Liver (tissue), 9 donors: Measurements from ENCODE around the gene RCOR2. TPM values are rescaled to one million over a fixed set of nuclear protein-coding genes. Genes with fewer than 3 reads are reported as not detected.
"Not testable (repeated sequence)": the region's sequence is repeated elsewhere in the genome, so short reads cannot be mapped to it uniquely, and the experiment has no call there.

ENCODE experiments used
- DNase-seq: peaks from one replicate; pipeline ENCODE4 v3.0.0-alpha.2; 2017; ENCODE audit warnings: low spot score
- H3K27ac ChIP-seq, 2 donors: one replicate each; pipeline ENCODE4 v1.7.0; 2013; ENCODE audit warnings: inconsistent platforms in 2 of 2, low read length in 2 of 2, control low read depth in 1 of 2, low read depth in 1 of 2, mild to moderate bottlenecking in 1 of 2
- H3K27me3 ChIP-seq, 4 donors: one replicate each; pipeline versions ENCODE4 v1.6.1 to v1.7.0; 2013; ENCODE audit warnings: low read length in 3 of 4, inconsistent platforms in 1 of 4, mild to moderate bottlenecking in 1 of 4, moderate library complexity in 1 of 4; ENCODE audit not compliant: control insufficient read depth in 4 of 4, insufficient read depth in 4 of 4
- H3K36me3 ChIP-seq, 4 donors: one replicate each; pipeline versions ENCODE4 v1.6.1 to v1.7.0; 2013; ENCODE audit warnings: low read length in 3 of 4, mild to moderate bottlenecking in 3 of 4, low read depth in 1 of 4, moderate library complexity in 1 of 4; ENCODE audit not compliant: control insufficient read depth in 4 of 4, insufficient read depth in 3 of 4
- H3K4me1 ChIP-seq, 4 donors: one replicate each; pipeline versions ENCODE4 v1.6.1 to v1.7.0; 2013; ENCODE audit warnings: low read length in 3 of 4, mild to moderate bottlenecking in 3 of 4, moderate library complexity in 1 of 4; ENCODE audit not compliant: control insufficient read depth in 4 of 4, insufficient read depth in 4 of 4
- H3K4me3 ChIP-seq, 3 donors: one replicate each; pipeline versions ENCODE4 v1.6.1 to v1.7.0; 2013; ENCODE audit warnings: low read length in 3 of 3, control low read depth in 1 of 3, low read depth in 1 of 3, mild to moderate bottlenecking in 1 of 3
- H3K9ac ChIP-seq, 2 donors: one replicate each; pipeline ENCODE4 v1.7.0; 2013; ENCODE audit warnings: low read length in 2 of 2, mild to moderate bottlenecking in 2 of 2, moderate library complexity in 2 of 2, control low read depth in 1 of 2, low read depth in 1 of 2
- H3K9me3 ChIP-seq, 4 donors: one replicate each; pipeline versions ENCODE4 v1.6.1 to v1.7.0; 2013; ENCODE audit warnings: low read length in 3 of 4; ENCODE audit not compliant: control insufficient read depth in 4 of 4
- EGR1 ChIP-seq, 2 donors: IDR thresholded peaks; 2 replicates each; pipeline ENCODE4 v1.6.1; 2016 to 2018; ENCODE audit warnings: antibody characterized with exemption in 2 of 2, low read depth in 2 of 2
- FOXA1 ChIP-seq: IDR thresholded peaks from 2 replicates; pipeline ENCODE4 v1.6.1; 2016; ENCODE audit warnings: antibody characterized with exemption
- FOXA2 ChIP-seq: IDR thresholded peaks from 2 replicates; pipeline ENCODE4 v1.6.1; 2016; ENCODE audit warnings: antibody characterized with exemption
- GABPA ChIP-seq, 2 donors: IDR thresholded peaks in 1 of 2; conservative IDR thresholded peaks in 1 of 2; 2 replicates each; pipeline ENCODE4 v1.6.1; 2016; ENCODE audit warnings: antibody characterized with exemption in 2 of 2, mild to moderate bottlenecking in 1 of 2, moderate library complexity in 1 of 2
- HNF4A ChIP-seq, 2 donors: conservative IDR thresholded peaks; 2 replicates each; pipeline ENCODE4 v1.6.1; 2016; ENCODE audit warnings: antibody characterized with exemption in 2 of 2, mild to moderate bottlenecking in 2 of 2
- HNF4G ChIP-seq: IDR thresholded peaks from 2 replicates; pipeline ENCODE4 v1.6.1; 2016; ENCODE audit warnings: antibody characterized with exemption
- JUND ChIP-seq, 2 donors: IDR thresholded peaks; 2 replicates each; pipeline ENCODE4 v1.6.1; 2016; ENCODE audit warnings: antibody characterized with exemption in 2 of 2
- NR2F2 ChIP-seq: IDR thresholded peaks from 2 replicates; pipeline ENCODE4 v1.6.1; 2016; ENCODE audit warnings: antibody characterized with exemption
- RAD21 ChIP-seq, 2 donors: IDR thresholded peaks; 2 replicates each; pipeline ENCODE4 v1.6.1; 2016; ENCODE audit warnings: antibody characterized with exemption in 2 of 2, mild to moderate bottlenecking in 2 of 2
- RXRA ChIP-seq, 2 donors: IDR thresholded peaks; 2 replicates each; pipeline ENCODE4 v1.6.1; 2017 to 2018; ENCODE audit warnings: antibody characterized with exemption in 2 of 2, mild to moderate bottlenecking in 1 of 2
- SP1 ChIP-seq: IDR thresholded peaks from 2 replicates; pipeline ENCODE4 v1.6.1; 2018; ENCODE audit warnings: antibody characterized with exemption, mild to moderate bottlenecking
- YY1 ChIP-seq: IDR thresholded peaks from 2 replicates; pipeline ENCODE4 v1.6.1; 2016; ENCODE audit warnings: antibody characterized with exemption, mild to moderate bottlenecking
- WGBS: extraction: QIAGEN DNeasy Blood & Tissue Kit; methylation state at CpG from one replicate; pipeline ENCODE4 v1.1.7; 2013; 5-methylcytosine and 5-hydroxymethylcytosine counted together
- polyA plus RNA-seq, 2 donors: library from polyadenylated mRNA; stranded (reverse) in 1 of 2; unstranded in 1 of 2; fragments of 200-250 nt in 1 of 2; fragments of >200 nt in 1 of 2; fragmentation: Nextera tagmentation in 1 of 2; extraction: Ambion mirVana in 1 of 2; gene quantifications; one replicate each; pipeline versions ENCODE4 v1.2.1 to v1.2.3, GENCODE V29; 2013 to 2015
- total RNA-seq, 2 donors: library from RNA; depleted of rRNA; stranded (reverse); fragments of >200 nt; gene quantifications; one replicate each; pipeline ENCODE4 v1.2.3, GENCODE V29; 2014
- TF ChIP-seq, protein P1 (sequence below): IDR thresholded peaks from 2 replicates; pipeline ENCODE4 v1.6.1; 2016; ENCODE audit warnings: antibody characterized with exemption
- TF ChIP-seq, protein P2 (sequence below): IDR thresholded peaks from 2 replicates; pipeline ENCODE4 v1.6.1; 2016; ENCODE audit warnings: antibody characterized with exemption, mild to moderate bottlenecking
- TF ChIP-seq, protein P3 (sequence below): IDR thresholded peaks from 2 replicates; pipeline ENCODE4 v1.6.1; 2016; ENCODE audit warnings: antibody characterized with exemption
- TF ChIP-seq, protein P4 (sequence below): fragments of 150-350 bp; IDR thresholded peaks from 2 replicates; pipeline ENCODE4 v1.5.1; 2017; ENCODE audit warnings: improper control_type of control experiment, low read depth, low read length; ENCODE audit not compliant: missing input control
- donor health status: healthy.
- donor health status: healthy.
- donor health status: healthy.
- donor health status: healthy.
- donor health status: healthy.

RCOR2 gene
- total and polyA plus RNA-seq, 4 donors: 0.05 to 0.19 TPM; not detected in 2

GRCh38 chr11:63963895-63964294, 46.9 kb upstream of the RCOR2 start:
- not testable (repeated sequence) for H3K4me1 ChIP-seq, H3K27me3 ChIP-seq, H3K9me3 ChIP-seq, H3K9ac ChIP-seq, H3K4me3 ChIP-seq, H3K36me3 ChIP-seq, H3K27ac ChIP-seq, DNase-seq
- WGBS: 89% methylated on average over 4 of the region's 4 CpGs

- TF ChIP-seq EGR1 (IDR thresholded peaks at IDR 0.05; ENCODE audit: low read depth in 2 of 2) (no peak), SP1 (no peak), RXRA (IDR thresholded peaks at IDR 0.05) (no peak), FOXA1 (no peak), FOXA2 (no peak)
- TF ChIP-seq, protein P1, sequence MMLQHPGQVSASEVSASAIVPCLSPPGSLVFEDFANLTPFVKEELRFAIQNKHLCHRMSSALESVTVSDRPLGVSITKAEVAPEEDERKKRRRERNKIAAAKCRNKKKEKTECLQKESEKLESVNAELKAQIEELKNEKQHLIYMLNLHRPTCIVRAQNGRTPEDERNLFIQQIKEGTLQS: no peak
- TF ChIP-seq, protein P2, sequence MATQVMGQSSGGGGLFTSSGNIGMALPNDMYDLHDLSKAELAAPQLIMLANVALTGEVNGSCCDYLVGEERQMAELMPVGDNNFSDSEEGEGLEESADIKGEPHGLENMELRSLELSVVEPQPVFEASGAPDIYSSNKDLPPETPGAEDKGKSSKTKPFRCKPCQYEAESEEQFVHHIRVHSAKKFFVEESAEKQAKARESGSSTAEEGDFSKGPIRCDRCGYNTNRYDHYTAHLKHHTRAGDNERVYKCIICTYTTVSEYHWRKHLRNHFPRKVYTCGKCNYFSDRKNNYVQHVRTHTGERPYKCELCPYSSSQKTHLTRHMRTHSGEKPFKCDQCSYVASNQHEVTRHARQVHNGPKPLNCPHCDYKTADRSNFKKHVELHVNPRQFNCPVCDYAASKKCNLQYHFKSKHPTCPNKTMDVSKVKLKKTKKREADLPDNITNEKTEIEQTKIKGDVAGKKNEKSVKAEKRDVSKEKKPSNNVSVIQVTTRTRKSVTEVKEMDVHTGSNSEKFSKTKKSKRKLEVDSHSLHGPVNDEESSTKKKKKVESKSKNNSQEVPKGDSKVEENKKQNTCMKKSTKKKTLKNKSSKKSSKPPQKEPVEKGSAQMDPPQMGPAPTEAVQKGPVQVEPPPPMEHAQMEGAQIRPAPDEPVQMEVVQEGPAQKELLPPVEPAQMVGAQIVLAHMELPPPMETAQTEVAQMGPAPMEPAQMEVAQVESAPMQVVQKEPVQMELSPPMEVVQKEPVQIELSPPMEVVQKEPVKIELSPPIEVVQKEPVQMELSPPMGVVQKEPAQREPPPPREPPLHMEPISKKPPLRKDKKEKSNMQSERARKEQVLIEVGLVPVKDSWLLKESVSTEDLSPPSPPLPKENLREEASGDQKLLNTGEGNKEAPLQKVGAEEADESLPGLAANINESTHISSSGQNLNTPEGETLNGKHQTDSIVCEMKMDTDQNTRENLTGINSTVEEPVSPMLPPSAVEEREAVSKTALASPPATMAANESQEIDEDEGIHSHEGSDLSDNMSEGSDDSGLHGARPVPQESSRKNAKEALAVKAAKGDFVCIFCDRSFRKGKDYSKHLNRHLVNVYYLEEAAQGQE: no peak
- H3K9ac ChIP-seq: no peak overlapping the region
- DNase-seq: no peak
- H3K36me3 ChIP-seq: peaks cover 0 to 3% (median 0%) of the 10 kb centered on the region in 4 donors
- no peak overlapping the region for H3K27ac ChIP-seq
- no peaks in the 10 kb centered on the region for H3K9me3 ChIP-seq
- 49% methylated on average over 19 of the region's 19 CpGs for WGBS
- no peaks in the 10 kb centered on the region for H3K27me3 ChIP-seq
- no peak overlapping the region for H3K4me3 ChIP-seq
- no peaks in the 10 kb centered on the region for H3K4me1 ChIP-seq
Measured at GRCh38 chr11:63961608-63962412, 44.8 kb upstream of the RCOR2 start.

- Histone ChIP-seq H3K27ac (no peak overlapping the region), H3K9ac (no peak overlapping the region), H3K36me3 (peaks cover 5 to 14% (median 9%) of the 10 kb centered on the region in 4 donors), H3K27me3 (no peaks in the 10 kb centered on the region), H3K4me3 (no peak overlapping the region), H3K9me3 (no peaks in the 10 kb centered on the region), H3K4me1 (no peaks in the 10 kb centered on the region)
- WGBS: 87% methylated on average over 5 of the region's 5 CpGs
- no peak for DNase-seq
- TF ChIP-seq, protein P3, sequence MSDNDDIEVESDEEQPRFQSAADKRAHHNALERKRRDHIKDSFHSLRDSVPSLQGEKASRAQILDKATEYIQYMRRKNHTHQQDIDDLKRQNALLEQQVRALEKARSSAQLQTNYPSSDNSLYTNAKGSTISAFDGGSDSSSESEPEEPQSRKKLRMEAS: no peak
- TF ChIP-seq RXRA (IDR thresholded peaks at IDR 0.05): no peak
- TF ChIP-seq, protein P4, sequence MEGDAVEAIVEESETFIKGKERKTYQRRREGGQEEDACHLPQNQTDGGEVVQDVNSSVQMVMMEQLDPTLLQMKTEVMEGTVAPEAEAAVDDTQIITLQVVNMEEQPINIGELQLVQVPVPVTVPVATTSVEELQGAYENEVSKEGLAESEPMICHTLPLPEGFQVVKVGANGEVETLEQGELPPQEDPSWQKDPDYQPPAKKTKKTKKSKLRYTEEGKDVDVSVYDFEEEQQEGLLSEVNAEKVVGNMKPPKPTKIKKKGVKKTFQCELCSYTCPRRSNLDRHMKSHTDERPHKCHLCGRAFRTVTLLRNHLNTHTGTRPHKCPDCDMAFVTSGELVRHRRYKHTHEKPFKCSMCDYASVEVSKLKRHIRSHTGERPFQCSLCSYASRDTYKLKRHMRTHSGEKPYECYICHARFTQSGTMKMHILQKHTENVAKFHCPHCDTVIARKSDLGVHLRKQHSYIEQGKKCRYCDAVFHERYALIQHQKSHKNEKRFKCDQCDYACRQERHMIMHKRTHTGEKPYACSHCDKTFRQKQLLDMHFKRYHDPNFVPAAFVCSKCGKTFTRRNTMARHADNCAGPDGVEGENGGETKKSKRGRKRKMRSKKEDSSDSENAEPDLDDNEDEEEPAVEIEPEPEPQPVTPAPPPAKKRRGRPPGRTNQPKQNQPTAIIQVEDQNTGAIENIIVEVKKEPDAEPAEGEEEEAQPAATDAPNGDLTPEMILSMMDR: no peak
- TF ChIP-seq FOXA2: no peak
- TF ChIP-seq NR2F2: no peak
- no peak for TF ChIP-seq JUND (IDR thresholded peaks at IDR 0.05)
- TF ChIP-seq FOXA1: no peak
- TF ChIP-seq RAD21 (IDR thresholded peaks at IDR 0.05): no peak
- TF ChIP-seq HNF4A (conservative IDR thresholded peaks at IDR 0.05): no peak
- TF ChIP-seq, protein P1: no peak
- TF ChIP-seq GABPA (IDR thresholded peaks at IDR 0.05 in 1 of 2, conservative IDR thresholded peaks at IDR 0.05 in 1 of 2): no peak
- TF ChIP-seq YY1: no peak
- TF ChIP-seq EGR1 (IDR thresholded peaks at IDR 0.05; ENCODE audit: low read depth in 2 of 2): no peak
- TF ChIP-seq, protein P2: no peak
- no peak for TF ChIP-seq HNF4G
Measured at GRCh38 chr11:63958008-63958407, 41.0 kb upstream of the RCOR2 start.
